K562 (cell line): Measurements from ENCODE around the gene LVRN. TPM values are rescaled to one million over a fixed set of nuclear protein-coding genes. Genes with fewer than 3 reads are reported as not detected.

ENCODE experiments used
- ATAC-seq: fragments of 200-7000 bp; cut with Tn5 transposase; 3 replicates; pipeline ENCODE4 v1.9.1; 2020; ENCODE audit warnings: moderate library complexity
- BruUV-seq: library from RNA; stranded (reverse); fragments of 400-500 nt; replicated peaks from 2 replicates; lab custom pipeline; 2021; lab: Mats Ljungman, UMichigan
- CTCF ChIA-PET: fragments of 300-600 bp; formaldehyde crosslinking; extraction: SDS; loops from one replicate; lab custom pipeline; 2021; ENCODE audit warnings: low intra/inter-chr PET ratio; lab: Yijun Ruan, JAX
- POLR2A ChIA-PET: fragments of 300-600, 350-650 bp; sonication (Branson Sonifier 250); formaldehyde crosslinking; extraction: SDS; loops from one replicate; lab custom pipeline; 2021; ENCODE audit warnings: antibody characterized with exemption, inconsistent platforms; lab: Yijun Ruan, JAX
- DNase-seq, 4 experiments: peaks; one replicate each; pipeline versions ENCODE4 v3.0.0 to v3.0.0-alpha.2; 2011 to 2018; ENCODE audit warnings: low spot score in 3 of 4, mixed read lengths in 3 of 4; ENCODE audit errors: extremely low read depth in 1 of 4
- FAIRE-seq: peaks from 2 replicates; lab custom pipeline; 2011; peaks lifted over from hg19 to GRCh38; lab: Jason Lieb, UNC
- H2AFZ ChIP-seq: 2 replicates; pipeline ENCODE4 v1.6.0; 2011; ENCODE audit warnings: low read depth, low read length, control low read depth, inconsistent platforms
- H3K27ac ChIP-seq: fragments of 200-600 bp; 3 replicates; pipeline ENCODE4 v1.8.0; 2011; ENCODE audit warnings: low read depth, mild to moderate bottlenecking, control low read depth, inconsistent platforms, low read length, moderate library complexity, mixed read lengths; ENCODE audit errors: extremely low read depth
- H3K27me3 ChIP-seq, 2 experiments: fragments of 300-600 bp in 1 of 2; 2 replicates in 1 of 2; 3 replicates in 1 of 2; pipeline versions ENCODE4 v1.6.0 to v1.8.0; 2011; ENCODE audit warnings: inconsistent platforms in 2 of 2, low read length in 2 of 2, mild to moderate bottlenecking in 1 of 2, mixed read lengths in 1 of 2, moderate library complexity in 1 of 2; ENCODE audit not compliant: control insufficient read depth in 2 of 2, insufficient read depth in 2 of 2
- H3K36me3 ChIP-seq: fragments of 300-600 bp; 3 replicates; pipeline ENCODE4 v1.8.0; 2011; ENCODE audit warnings: mild to moderate bottlenecking, low read length, inconsistent platforms; ENCODE audit not compliant: control insufficient read depth, insufficient read depth
- H3K4me1 ChIP-seq, 2 experiments: fragments of 200-600 bp in 1 of 2; replicated peaks in 1 of 2; 2 replicates in 1 of 2; 3 replicates in 1 of 2; pipeline versions ENCODE4 v1.5.1 to v1.8.0; 2011; ENCODE audit warnings: inconsistent platforms in 2 of 2, low read length in 2 of 2, mild to moderate bottlenecking in 1 of 2, mixed read lengths in 1 of 2, moderate library complexity in 1 of 2; ENCODE audit not compliant: control insufficient read depth in 2 of 2, insufficient read depth in 2 of 2
- H3K4me2 ChIP-seq: 2 replicates; pipeline ENCODE4 v1.6.1; 2011; ENCODE audit warnings: low read length, control low read depth, inconsistent platforms, mixed read lengths; ENCODE audit not compliant: insufficient read depth
- H3K4me3 ChIP-seq: fragments of 200-600 bp; sonication (generic), shearing (Covaris generic); 2 replicates; pipeline ENCODE4 v1.5.1; 2016; ENCODE audit warnings: control low read depth, inconsistent platforms
- H3K79me2 ChIP-seq: fragments of 200-600 bp; 3 replicates; pipeline ENCODE4 v1.8.0; 2011; ENCODE audit warnings: low read length, inconsistent platforms; ENCODE audit not compliant: control insufficient read depth, insufficient read depth
- H3K9ac ChIP-seq, 2 experiments: 2 replicates each; pipeline versions ENCODE4 v1.6.0 to v1.6.1; 2011; ENCODE audit warnings: low read depth in 2 of 2, low read length in 2 of 2, control low read depth in 1 of 2, inconsistent platforms in 1 of 2, mild to moderate bottlenecking in 1 of 2, mixed read lengths in 1 of 2; ENCODE audit not compliant: insufficient read depth in 1 of 2
- H3K9me1 ChIP-seq: one replicate; pipeline ENCODE4 v1.6.0; 2011; ENCODE audit warnings: inconsistent platforms, mild to moderate bottlenecking, low read length, moderate library complexity; ENCODE audit not compliant: control insufficient read depth, insufficient read depth
- H3K9me3 ChIP-seq: replicated peaks from 2 replicates; pipeline ENCODE4 v1.5.1; 2011; ENCODE audit warnings: low read depth, low read length, inconsistent platforms; ENCODE audit not compliant: control insufficient read depth, insufficient read depth
- H4K20me1 ChIP-seq: replicated peaks from 2 replicates; pipeline ENCODE4 v1.6.1; 2011; ENCODE audit warnings: low read length, inconsistent platforms, mixed read lengths; ENCODE audit not compliant: control insufficient read depth, insufficient read depth
- ZNF124 ChIP-seq: sonication (generic); formaldehyde crosslinking; IDR thresholded peaks from 2 replicates; pipeline ENCODE4 v1.8.1; 2022; ENCODE audit warnings: missing genetic modification reagents
- WGBS: fragments of 100-300 bp; shearing (Covaris generic); methylation state at CpG from one replicate; pipeline ENCODE4 v1.1.6; 2016; ENCODE audit warnings: low coverage, mixed read lengths; ENCODE audit not compliant: insufficient coverage; ENCODE audit errors: missing lambda C conversion rate; 5-methylcytosine and 5-hydroxymethylcytosine counted together
- in situ Hi-C: fragments of 300-500 bp; cut with MboI; formaldehyde crosslinking; loops from 4 replicates; pipeline ENCODE4 v1.15.0; 2018; ENCODE audit warnings: inconsistent platforms, mixed read lengths
- intact Hi-C: fragments of 100-400 bp; cut with micrococcal nuclease; formaldehyde crosslinking; loops from 2 replicates; pipeline ENCODE4 v1.14.2; 2022
- polyA plus RNA-seq, 8 experiments: library from polyadenylated mRNA; depleted of rRNA in 4 of 8; stranded (reverse) in 5 of 8; unstranded in 3 of 8; fragments of >200 nt; fragmentation: Nextera tagmentation in 2 of 8; fragmentation: Illumina TruSeq in 1 of 8; extraction: Ambion mirVana in 2 of 8; extraction: Trizol in 1 of 8; gene quantifications; 2 replicates each; pipeline versions ENCODE4 v1.2.1 to v1.2.3, GENCODE V29; 2011 to 2014; ENCODE audit warnings: inconsistent platforms in 1 of 8, missing spikeins in 1 of 8
- total RNA-seq, 7 experiments: library from RNA; depleted of rRNA in 6 of 7; stranded (reverse); fragments of >200 nt in 6 of 7; fragmentation: Illumina TruSeq in 2 of 7; extraction: Trizol in 2 of 7; gene quantifications; 2 replicates each; pipeline versions ENCODE4 v1.2.1 to v1.2.3, GENCODE V29; 2011 to 2021; ENCODE audit warnings: low replicate concordance in 1 of 7
- TF ChIP-seq, protein P1 (sequence below), 2 experiments: fragments of 450-650 bp in 1 of 2; sonication (generic) in 1 of 2; formaldehyde crosslinking in 1 of 2; IDR thresholded peaks; 2 replicates each; pipeline versions ENCODE4 v1.7.1 to v1.9.0; 2016 to 2022; ENCODE audit warnings: inconsistent platforms in 1 of 2, mild to moderate bottlenecking in 1 of 2, missing genetic modification reagents in 1 of 2

The LVRN gene
- total and polyA plus RNA-seq, 9 of the 15 experiments (the other 6 are each of a cell fraction or from before 2014, with no cell fraction given): 2.6 to 5.3 (median 4.1) TPM

GRCh38 chr5:115940080-115940810 lies 22.0 kb upstream of the LVRN start:
- Histone ChIP-seq H4K20me1 (no peaks in the 10 kb centered on the region), H2AFZ (no peak overlapping the region), H3K9ac (no peak overlapping the region), H3K4me1 (no peaks in the 10 kb centered on the region), H3K9me3 (no peaks in the 10 kb centered on the region), H3K4me2 (no peak overlapping the region), H3K9me1 (no peaks in the 10 kb centered on the region), H3K27ac (no peak overlapping the region), H3K4me3 (no peak overlapping the region), H3K36me3 (no peaks in the 10 kb centered on the region), H3K79me2 (no peaks in the 10 kb centered on the region), H3K27me3 (no peaks in the 10 kb centered on the region; a peak in 1 of 5 replicates)
- 0% methylated on average over 3 of the region's 4 CpGs for WGBS
- TF ChIP-seq, protein P1, sequence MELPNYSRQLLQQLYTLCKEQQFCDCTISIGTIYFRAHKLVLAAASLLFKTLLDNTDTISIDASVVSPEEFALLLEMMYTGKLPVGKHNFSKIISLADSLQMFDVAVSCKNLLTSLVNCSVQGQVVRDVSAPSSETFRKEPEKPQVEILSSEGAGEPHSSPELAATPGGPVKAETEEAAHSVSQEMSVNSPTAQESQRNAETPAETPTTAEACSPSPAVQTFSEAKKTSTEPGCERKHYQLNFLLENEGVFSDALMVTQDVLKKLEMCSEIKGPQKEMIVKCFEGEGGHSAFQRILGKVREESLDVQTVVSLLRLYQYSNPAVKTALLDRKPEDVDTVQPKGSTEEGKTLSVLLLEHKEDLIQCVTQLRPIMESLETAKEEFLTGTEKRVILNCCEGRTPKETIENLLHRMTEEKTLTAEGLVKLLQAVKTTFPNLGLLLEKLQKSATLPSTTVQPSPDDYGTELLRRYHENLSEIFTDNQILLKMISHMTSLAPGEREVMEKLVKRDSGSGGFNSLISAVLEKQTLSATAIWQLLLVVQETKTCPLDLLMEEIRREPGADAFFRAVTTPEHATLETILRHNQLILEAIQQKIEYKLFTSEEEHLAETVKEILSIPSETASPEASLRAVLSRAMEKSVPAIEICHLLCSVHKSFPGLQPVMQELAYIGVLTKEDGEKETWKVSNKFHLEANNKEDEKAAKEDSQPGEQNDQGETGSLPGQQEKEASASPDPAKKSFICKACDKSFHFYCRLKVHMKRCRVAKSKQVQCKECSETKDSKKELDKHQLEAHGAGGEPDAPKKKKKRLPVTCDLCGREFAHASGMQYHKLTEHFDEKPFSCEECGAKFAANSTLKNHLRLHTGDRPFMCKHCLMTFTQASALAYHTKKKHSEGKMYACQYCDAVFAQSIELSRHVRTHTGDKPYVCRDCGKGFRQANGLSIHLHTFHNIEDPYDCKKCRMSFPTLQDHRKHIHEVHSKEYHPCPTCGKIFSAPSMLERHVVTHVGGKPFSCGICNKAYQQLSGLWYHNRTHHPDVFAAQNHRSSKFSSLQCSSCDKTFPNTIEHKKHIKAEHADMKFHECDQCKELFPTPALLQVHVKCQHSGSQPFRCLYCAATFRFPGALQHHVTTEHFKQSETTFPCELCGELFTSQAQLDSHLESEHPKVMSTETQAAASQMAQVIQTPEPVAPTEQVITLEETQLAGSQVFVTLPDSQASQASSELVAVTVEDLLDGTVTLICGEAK (IDR thresholded peaks at IDR 0.05): peak; percentile 72
- TF ChIP-seq, protein P1 (CRISPR knock-in tag; IDR thresholded peaks at IDR 0.05): peak; percentile 26; the same call in 1 of the 2 replicates
- TF ChIP-seq ZNF124 (CRISPR knock-in tag): no peak
- POLR2A ChIA-PET: interaction anchor here (1.2 kb wide), 1 partner anchor 12 kb away, joined by 3 read pairs; no protein-coding TSS in a partner anchor
- FAIRE-seq: no peak
- CTCF ChIA-PET: no interaction called here
- DNase-seq: no peak
- in situ Hi-C loops: no loop called here
- intact Hi-C loops: no loop called here
- ATAC-seq: no peak
- BruUV-seq: no TSS peak
